ENCODE data around the gene ARFRP1.
A peak's percentile ranks its signal among the peaks of the same experiment; 100 is the strongest.

Gene ARFRP1

GRCh38 chr20:63735859-63736718 is 28.3 kb upstream of the ARFRP1 start, which contains the start of gene LIME1:
TSS of gene LIME1 (plus strand) at chr20:63736664. CDS start at chr20:63737550, 886 bp downstream.
- Histone ChIP-seq H3K27me3 (ENCODE audit: insufficient read depth, poor library complexity, severe bottlenecking) (no peaks in the 10 kb centered on the region), H3K4me3 (replicated peaks; ENCODE audit: insufficient read depth, low read length) (no peak within 1 kb of the TSS), H3K27ac (replicated peaks) (peak within 1 kb of the TSS; percentile 51)
- no peak for DNase-seq (ENCODE audit: low read depth in 1 of 2, low spot score in 1 of 2)
- TF ChIP-seq REST (IDR thresholded peaks at IDR 0.05; ENCODE audit: insufficient replicate concordance, low read depth): no peak
- TF ChIP-seq POLR2AphosphoS5 (IDR thresholded peaks at IDR 0.05; ENCODE audit: low read depth): no peak
- no peak for TF ChIP-seq SPI1 (IDR thresholded peaks at IDR 0.05; ENCODE audit: borderline replicate concordance, low read depth)
- no peak for TF ChIP-seq GABPA (IDR thresholded peaks at IDR 0.05; ENCODE audit: low read depth)
- TF ChIP-seq CTCF (IDR thresholded peaks at IDR 0.05; ENCODE audit: insufficient read depth, low read length): no peak

GRCh38 chr20:63734946-63735858 is 27.4 kb upstream of the ARFRP1 start:
- peak overlapping the region; percentile 51 for H3K27ac ChIP-seq (replicated peaks)
- TF ChIP-seq CTCF (IDR thresholded peaks at IDR 0.05; ENCODE audit: insufficient read depth, low read length) (no peak), SPI1 (IDR thresholded peaks at IDR 0.05; ENCODE audit: borderline replicate concordance, low read depth) (no peak; the same call in 1 of the 2 replicates), POLR2AphosphoS5 (IDR thresholded peaks at IDR 0.05; ENCODE audit: low read depth) (no peak; the same call in 1 of the 2 replicates), REST (IDR thresholded peaks at IDR 0.05; ENCODE audit: insufficient replicate concordance, low read depth) (no peak), GABPA (IDR thresholded peaks at IDR 0.05; ENCODE audit: low read depth) (no peak)

GRCh38 chr20:63734111-63734945 is 26.6 kb upstream of the ARFRP1 start:
- H3K27ac ChIP-seq (replicated peaks): no peak overlapping the region
- no peak overlapping the region for H3K4me3 ChIP-seq (replicated peaks; ENCODE audit: insufficient read depth, low read length)

More at GRCh38 chr20:63734946-63735858, 27.4 kb upstream of the ARFRP1 start:
- Histone ChIP-seq H3K4me3 (replicated peaks; ENCODE audit: insufficient read depth, low read length) (no peak overlapping the region), H3K27me3 (ENCODE audit: insufficient read depth, poor library complexity, severe bottlenecking) (no peaks in the 10 kb centered on the region)
- DNase-seq (ENCODE audit: low read depth in 1 of 2, low spot score in 1 of 2): peak in 1 of 2 experiments; percentile 70

More at GRCh38 chr20:63734111-63734945, 26.6 kb upstream of the ARFRP1 start:
- no peak for DNase-seq (ENCODE audit: low read depth in 1 of 2, low spot score in 1 of 2)
- H3K27me3 ChIP-seq (ENCODE audit: insufficient read depth, poor library complexity, severe bottlenecking): no peaks in the 10 kb centered on the region
- TF ChIP-seq POLR2AphosphoS5 (IDR thresholded peaks at IDR 0.05; ENCODE audit: low read depth) (no peak), CTCF (IDR thresholded peaks at IDR 0.05; ENCODE audit: insufficient read depth, low read length) (no peak), GABPA (IDR thresholded peaks at IDR 0.05; ENCODE audit: low read depth) (no peak), REST (IDR thresholded peaks at IDR 0.05; ENCODE audit: insufficient replicate concordance, low read depth) (no peak), SPI1 (IDR thresholded peaks at IDR 0.05; ENCODE audit: borderline replicate concordance, low read depth) (no peak)

Data from HL-60 (cell line).